CD14-positive monocyte (primary cell): Measurements from ENCODE around the gene CHRNA1. TPM values are rescaled to one million over a fixed set of nuclear protein-coding genes. Genes with fewer than 3 reads are reported as not detected.
A peak's percentile ranks its signal among the peaks of the same experiment; 100 is the strongest.

Experiments
- DNase-seq, 3 donors: peaks; one replicate each; pipeline ENCODE4 v3.0.0-alpha.2; 2011 to 2022
- H2AFZ ChIP-seq: 2 replicates; pipeline ENCODE4 v1.6.0; 2012; ENCODE audit warnings: mild to moderate bottlenecking, low read depth, low read length, inconsistent platforms; ENCODE audit not compliant: insufficient read depth, poor library complexity, severe bottlenecking
- H3K27ac ChIP-seq, 2 donors: 1 replicate in 1 of 2; 2 replicates in 1 of 2; pipeline ENCODE4 v1.5.1; 2012 to 2013; ENCODE audit warnings: low read length in 2 of 2, control low read depth in 1 of 2, inconsistent platforms in 1 of 2, low read depth in 1 of 2, mild to moderate bottlenecking in 1 of 2
- H3K27me3 ChIP-seq, 2 donors: one replicate each; pipeline versions ENCODE4 v1.6.0 to v1.6.1; 2011 to 2013; ENCODE audit warnings: low read length in 2 of 2; ENCODE audit not compliant: control insufficient read depth in 2 of 2, insufficient read depth in 2 of 2
- H3K36me3 ChIP-seq, 2 donors: replicated peaks in 1 of 2; 1 replicate in 1 of 2; 2 replicates in 1 of 2; pipeline versions ENCODE4 v1.5.1 to v1.6.1; 2012 to 2013; ENCODE audit warnings: low read length in 2 of 2, control low read depth in 1 of 2, inconsistent platforms in 1 of 2, mild to moderate bottlenecking in 1 of 2; ENCODE audit not compliant: insufficient read depth in 2 of 2, control insufficient read depth in 1 of 2
- H3K4me1 ChIP-seq, 2 donors: 1 replicate in 1 of 2; 2 replicates in 1 of 2; pipeline versions ENCODE4 v1.5.1 to v1.6.1; 2012 to 2013; ENCODE audit warnings: low read length in 2 of 2, control low read depth in 1 of 2, inconsistent platforms in 1 of 2, mild to moderate bottlenecking in 1 of 2, moderate library complexity in 1 of 2; ENCODE audit not compliant: insufficient read depth in 2 of 2, control insufficient read depth in 1 of 2
- H3K4me2 ChIP-seq: replicated peaks from 2 replicates; pipeline ENCODE3; 2012; ENCODE audit warnings: low read length, moderate library complexity, mild to moderate bottlenecking; ENCODE audit not compliant: poor library complexity, severe bottlenecking; ENCODE audit errors: extremely low read depth
- H3K4me3 ChIP-seq, 3 experiments: fragments of 200-600 bp in 1 of 3; sonication (generic) in 1 of 3; replicated peaks in 1 of 3; 1 replicate in 2 of 3; 2 replicates in 1 of 3; pipeline ENCODE4 v1.5.1; 2011 to 2013; ENCODE audit warnings: low read length in 3 of 3, mild to moderate bottlenecking in 3 of 3, control low read depth in 2 of 3, low read depth in 2 of 3, inconsistent platforms in 1 of 3, moderate library complexity in 1 of 3
- H3K79me2 ChIP-seq: 2 replicates; pipeline ENCODE4 v1.6.0; 2012; ENCODE audit warnings: mild to moderate bottlenecking, control low read depth, inconsistent platforms, low read length, moderate library complexity; ENCODE audit not compliant: insufficient read depth
- H3K9ac ChIP-seq: 2 replicates; pipeline ENCODE4 v1.6.0; 2017; ENCODE audit warnings: low read length, mild to moderate bottlenecking; ENCODE audit not compliant: insufficient read depth, poor library complexity, severe bottlenecking
- H3K9me3 ChIP-seq, 2 donors: replicated peaks in 1 of 2; 1 replicate in 1 of 2; 2 replicates in 1 of 2; pipeline versions ENCODE4 v1.5.1 to v1.6.1; 2012 to 2013; ENCODE audit warnings: low read length in 2 of 2, control low read depth in 1 of 2; ENCODE audit not compliant: control insufficient read depth in 1 of 2, insufficient read depth in 1 of 2
- H4K20me1 ChIP-seq: 2 replicates; pipeline ENCODE4 v1.6.0; 2012; ENCODE audit warnings: mild to moderate bottlenecking, low read length, control low read depth, moderate library complexity; ENCODE audit not compliant: insufficient read depth
- H3K27ac Mint-ChIP-seq, 7 donors: one replicate each; pipeline ENCODE4 v1.8.0; 2020; ENCODE audit warnings: mild to moderate bottlenecking in 7 of 7, mixed read lengths in 7 of 7, moderate library complexity in 6 of 7, inconsistent platforms in 2 of 7
- H3K27me3 Mint-ChIP-seq, 3 donors: one replicate each; pipeline ENCODE4 v1.8.0; 2021 to 2022; ENCODE audit warnings: low read depth in 3 of 3, mild to moderate bottlenecking in 3 of 3, mixed read lengths in 3 of 3, moderate library complexity in 3 of 3, inconsistent platforms in 1 of 3
- H3K36me3 Mint-ChIP-seq, 2 donors: one replicate each; pipeline ENCODE4 v1.8.0; 2020; ENCODE audit warnings: mixed read lengths in 2 of 2, inconsistent platforms in 1 of 2, mild to moderate bottlenecking in 1 of 2
- H3K4me1 Mint-ChIP-seq: one replicate; pipeline ENCODE4 v1.8.0; 2020; ENCODE audit warnings: mild to moderate bottlenecking, mixed read lengths
- H3K4me3 Mint-ChIP-seq, 2 donors: one replicate each; pipeline ENCODE4 v1.8.0; 2020; ENCODE audit warnings: mild to moderate bottlenecking in 2 of 2, mixed read lengths in 2 of 2, moderate library complexity in 1 of 2
- H3K9me3 Mint-ChIP-seq, 7 donors: one replicate each; pipeline ENCODE4 v1.8.0; 2020 to 2022; ENCODE audit warnings: mixed read lengths in 7 of 7, mild to moderate bottlenecking in 6 of 7, moderate library complexity in 6 of 7, inconsistent platforms in 2 of 7
- CTCF ChIP-seq: fragments of 200-600 bp; IDR thresholded peaks from one replicate; pipeline ENCODE4 v1.8.0; 2022; ENCODE audit warnings: antibody characterized with exemption, mild to moderate bottlenecking
- WGBS: methylation state at CpG from one replicate; pipeline ENCODE4 v1.1.5; 2013; ENCODE audit warnings: missing lambda C conversion rate; ENCODE audit not compliant: insufficient coverage; 5-methylcytosine and 5-hydroxymethylcytosine counted together
- intact Hi-C, 2 donors: fragments of 100-400 bp; cut with micrococcal nuclease; formaldehyde crosslinking; loops; one replicate each; pipeline versions ENCODE4 v1.15.0 to v1.15.1; 2023
- polyA plus RNA-seq, 3 donors: library from polyadenylated mRNA; depleted of rRNA in 1 of 3; unstranded in 2 of 3; stranded (reverse) in 1 of 3; fragments of 300-500 nt in 2 of 3; fragments of >200 nt in 1 of 3; fragmentation: Illumina TruSeq in 2 of 3; gene quantifications; 1 replicate in 2 of 3; 2 replicates in 1 of 3; pipeline ENCODE4 v1.2.3, GENCODE V29; 2012 to 2021

The CHRNA1 gene
- polyA plus RNA-seq, 3 donors = not detected

GRCh38 chr2:174791020-174791419 lies 26.7 kb upstream of the CHRNA1 start:
- Mint-ChIP-seq H3K27ac (no peak overlapping the region), H3K27me3 (peaks cover 1 to 13% (median 12%) of the 10 kb centered on the region in 3 donors)
- TF ChIP-seq CTCF = no peak

GRCh38 chr2:174789001-174789400 lies 24.7 kb upstream of the CHRNA1 start:
- no peaks in the 10 kb centered on the region for H3K79me2 ChIP-seq
- H3K4me2 ChIP-seq = no peak overlapping the region
- Mint-ChIP-seq H3K4me3 (no peak overlapping the region), H3K4me1 (peaks cover 7% of the 10 kb centered on the region), H3K27ac (peak overlapping the region in 1 of 7 donors; percentile 25), H3K36me3 (no peaks in the 10 kb centered on the region), H3K9me3 (peaks cover 0 to 4% (median 0%) of the 10 kb centered on the region in 7 donors), H3K27me3 (peaks cover 0 to 9% (median 8%) of the 10 kb centered on the region in 3 donors)
- no peak overlapping the region for H3K4me3 ChIP-seq
- peaks cover 2 to 3% of the 10 kb centered on the region in 2 donors for H3K27me3 ChIP-seq
- no peak for TF ChIP-seq CTCF
- no peaks in the 10 kb centered on the region for H3K36me3 ChIP-seq
- peaks cover 0 to 4% of the 10 kb centered on the region in 2 donors for H3K4me1 ChIP-seq
- intact Hi-C loops = no loop called here
- 92% methylated on average over 9 of the region's 16 CpGs for WGBS
- H3K9ac ChIP-seq = no peak overlapping the region
- no peak overlapping the region for H2AFZ ChIP-seq
- no peak overlapping the region for H3K27ac ChIP-seq
- no peaks in the 10 kb centered on the region for H4K20me1 ChIP-seq
- DNase-seq = no peak
- no peaks in the 10 kb centered on the region for H3K9me3 ChIP-seq

More at GRCh38 chr2:174791020-174791419, 26.7 kb upstream of the CHRNA1 start:
- Mint-ChIP-seq H3K4me1 (peaks cover 7% of the 10 kb centered on the region), H3K9me3 (peaks cover 0 to 3% (median 0%) of the 10 kb centered on the region in 7 donors), H3K36me3 (no peaks in the 10 kb centered on the region), H3K4me3 (no peak overlapping the region)
- Histone ChIP-seq H3K36me3 (no peaks in the 10 kb centered on the region), H3K4me2 (no peak overlapping the region), H3K9ac (no peak overlapping the region), H3K27me3 (peaks cover 0 to 2% of the 10 kb centered on the region in 2 donors), H3K4me1 (peaks cover 0 to 4% of the 10 kb centered on the region in 2 donors), H3K9me3 (no peaks in the 10 kb centered on the region), H2AFZ (no peak overlapping the region), H3K27ac (no peak overlapping the region), H3K79me2 (no peaks in the 10 kb centered on the region), H4K20me1 (no peaks in the 10 kb centered on the region), H3K4me3 (no peak overlapping the region)
- 100% methylated on average over 2 of the region's 8 CpGs for WGBS
- intact Hi-C loops = no loop called here
- DNase-seq = no peak
